ENCODE data around the gene GMCL2. TPM values are rescaled to one million over a fixed set of nuclear protein-coding genes. Genes with fewer than 3 reads are reported as not detected.

Gene GMCL2
- total and polyA plus RNA-seq, 9 of the 15 experiments (the other 6 are each of a cell fraction or from before 2014, with no cell fraction given) = 0.04 TPM; not detected in 8

- Histone ChIP-seq H4K20me1 (replicated peaks; ENCODE audit: control insufficient read depth, insufficient read depth, low read length) (peaks cover 9% of the 10 kb centered on the region), H3K27me3 (ENCODE audit: control insufficient read depth in 2 of 2, insufficient read depth in 2 of 2, low read length in 2 of 2) (no peaks in the 10 kb centered on the region), H3K4me1 (replicated peaks in 1 of 2; ENCODE audit: control insufficient read depth in 2 of 2, insufficient read depth in 2 of 2, low read length in 2 of 2) (peaks cover 10 to 28% of the 10 kb centered on the region in 2 experiments; a peak in 4 of 5 replicates), H3K4me3 (no peak overlapping the region), H3K9me1 (ENCODE audit: control insufficient read depth, insufficient read depth, low read length) (peaks cover 5% of the 10 kb centered on the region), H3K27ac (ENCODE audit: extremely low read depth, low read depth, low read length) (no peak overlapping the region), H3K36me3 (ENCODE audit: control insufficient read depth, insufficient read depth, low read length) (peaks cover 90% of the 10 kb centered on the region), H3K9me3 (replicated peaks; ENCODE audit: control insufficient read depth, insufficient read depth, low read depth, low read length) (no peaks in the 10 kb centered on the region), H2AFZ (ENCODE audit: low read depth, low read length) (no peak overlapping the region), H3K79me2 (ENCODE audit: control insufficient read depth, insufficient read depth, low read length) (peaks cover 12% of the 10 kb centered on the region), H3K4me2 (ENCODE audit: insufficient read depth, low read length) (no peak overlapping the region), H3K9ac (ENCODE audit: insufficient read depth in 1 of 2, low read depth in 2 of 2, low read length in 2 of 2) (peak overlapping the region in 1 of 2 experiments; percentile 41; a peak in 1 of 4 replicates)
- TF ChIP-seq ZFX (CRISPR knock-in tag; IDR thresholded peaks at IDR 0.05) = no peak
- TF ChIP-seq RERE (CRISPR knock-in tag; IDR thresholded peaks at IDR 0.05; ENCODE audit: borderline replicate concordance) = no peak
- TF ChIP-seq KLF1 (tag; IDR thresholded peaks at IDR 0.05) = no peak
- TF ChIP-seq ZNF830 (CRISPR knock-in tag; IDR thresholded peaks at IDR 0.05) = no peak
- no peak for TF ChIP-seq HDAC3 (IDR thresholded peaks at IDR 0.05; ENCODE audit: borderline replicate concordance, partially characterized antibody)
- TF ChIP-seq ZNF512 (tag; IDR thresholded peaks at IDR 0.05) = no peak
- intact Hi-C loops (cut with micrococcal nuclease) (no loop called here), in situ Hi-C loops (cut with MboI) (no loop called here)
- FAIRE-seq = no peak
- no peak for DNase-seq (ENCODE audit: extremely low read depth in 1 of 4, low spot score in 3 of 4)
- BruUV-seq (replicated peaks) = no TSS peak
- ChIA-PET CTCF (ENCODE audit: low intra/inter-chr PET ratio) (no interaction called here), POLR2A (interaction anchor here (0.6 to 13.2 kb wide), 4 partner anchors 10 to 786 kb away, joined by 3 to 162 read pairs (median 4); no protein-coding TSS in a partner anchor)
- no peak for ATAC-seq
- 80% methylated on average over 6 of the region's 6 CpGs for WGBS (ENCODE audit: insufficient coverage, low coverage, missing lambda C conversion rate)
These were observed 38.0 kb upstream of the GMCL2 start for GRCh38 chr5:178225174-178225573.

Data from K562 (cell line).